GM12801 (cell line): ENCODE measurements around the gene NADK.

ENCODE experiments used
- CTCF ChIP-seq: IDR thresholded peaks from one replicate; pipeline ENCODE4 v1.5.1; 2011; ENCODE audit warnings: control low read depth; ENCODE audit not compliant: insufficient read length; ENCODE audit errors: extremely low read depth

The NADK gene

GRCh38 chr1:1754051-1754815 is 24.0 kb downstream of the NADK start:
- TF ChIP-seq CTCF: no peak

GRCh38 chr1:1753607-1754005 is 24.7 kb downstream of the NADK start:
- no peak for TF ChIP-seq CTCF

GRCh38 chr1:1752636-1753606 is 25.3 kb downstream of the NADK start:
- TF ChIP-seq CTCF: no peak

GRCh38 chr1:1752190-1752589 is 26.1 kb downstream of the NADK start:
- no peak for TF ChIP-seq CTCF

GRCh38 chr1:1748686-1749321 is 29.5 kb downstream of the NADK start:
- no peak for TF ChIP-seq CTCF

- TF ChIP-seq CTCF: no peak
Observed at GRCh38 chr1:1732381-1732780, 45.9 kb downstream of the NADK start.

GRCh38 chr1:1730870-1731269 is 47.4 kb downstream of the NADK start:
- no peak for TF ChIP-seq CTCF
